Activated naive CD8-positive, alpha-beta T cell treated with anti-CD3 and anti-CD28 coated beads, Interleukin-2, amount 50 U/mL, for 16 hours (primary cell): ENCODE data around the gene NT5C2.
"Not testable (repeated sequence)": the region's sequence is repeated elsewhere in the genome, so short reads cannot be mapped to it uniquely, and the experiment has no call there.

Experiments
- DNase-seq: peaks from one replicate; pipeline ENCODE4 v3.0.0-alpha.2; 2020; ENCODE audit warnings: low read depth, low spot score

Gene NT5C2

GRCh38 chr10:103089493-103089892 is 103.6 kb downstream of the NT5C2 start:
- DNase-seq = no peak

GRCh38 chr10:103086799-103087198 is 106.3 kb downstream of the NT5C2 start:
- DNase-seq = no peak

GRCh38 chr10:103086261-103086660 is 106.8 kb downstream of the NT5C2 start:
- no peak for DNase-seq

- no peak for DNase-seq
These were observed 109.1 kb downstream of the NT5C2 start for GRCh38 chr10:103083977-103084320.

- no peak for DNase-seq
These were observed 109.7 kb downstream of the NT5C2 start for GRCh38 chr10:103083266-103083976.

GRCh38 chr10:103082683-103083082 is 110.4 kb downstream of the NT5C2 start:
- DNase-seq = no peak

GRCh38 chr10:103080891-103081581 is 112.0 kb downstream of the NT5C2 start:
- no peak for DNase-seq

GRCh38 chr10:103079946-103080345 is 113.1 kb downstream of the NT5C2 start:
- no peak for DNase-seq

- DNase-seq = no peak
These were observed 114.0 kb downstream of the NT5C2 start for GRCh38 chr10:103079100-103079499.

- no peak for DNase-seq
These were observed 114.4 kb downstream of the NT5C2 start for GRCh38 chr10:103078676-103079075.

GRCh38 chr10:103078309-103078615 is 114.8 kb downstream of the NT5C2 start:
- DNase-seq = no peak

GRCh38 chr10:103077491-103078308 is 115.4 kb downstream of the NT5C2 start:
- DNase-seq = no peak

GRCh38 chr10:103077020-103077419 is 116.1 kb downstream of the NT5C2 start:
- DNase-seq = no peak

GRCh38 chr10:103072891-103073290 is 120.2 kb downstream of the NT5C2 start:
- no peak for DNase-seq

- no peak for DNase-seq
These were observed 120.8 kb downstream of the NT5C2 start for GRCh38 chr10:103072276-103072675.

- peak; percentile 42 for DNase-seq
These were observed 123.4 kb downstream of the NT5C2 start for GRCh38 chr10:103069453-103070331.

- no peak for DNase-seq
These were observed 125.1 kb downstream of the NT5C2 start for GRCh38 chr10:103067956-103068355.

GRCh38 chr10:103067484-103067883 is 125.6 kb downstream of the NT5C2 start:
- no peak for DNase-seq

GRCh38 chr10:103067099-103067477 is 126.0 kb downstream of the NT5C2 start:
- DNase-seq = not testable (repeated sequence)

- no peak for DNase-seq
These were observed 126.7 kb downstream of the NT5C2 start for GRCh38 chr10:103066141-103067098.

- no peak for DNase-seq
These were observed 128.1 kb downstream of the NT5C2 start for GRCh38 chr10:103064956-103065355.
